ENCODE measurements around the gene UIMC1. TPM values are rescaled to one million over a fixed set of nuclear protein-coding genes. Genes with fewer than 3 reads are reported as not detected.

The UIMC1 gene
- total RNA-seq, 1 experiment from 2014 or later: 38.4 TPM

DNA sequence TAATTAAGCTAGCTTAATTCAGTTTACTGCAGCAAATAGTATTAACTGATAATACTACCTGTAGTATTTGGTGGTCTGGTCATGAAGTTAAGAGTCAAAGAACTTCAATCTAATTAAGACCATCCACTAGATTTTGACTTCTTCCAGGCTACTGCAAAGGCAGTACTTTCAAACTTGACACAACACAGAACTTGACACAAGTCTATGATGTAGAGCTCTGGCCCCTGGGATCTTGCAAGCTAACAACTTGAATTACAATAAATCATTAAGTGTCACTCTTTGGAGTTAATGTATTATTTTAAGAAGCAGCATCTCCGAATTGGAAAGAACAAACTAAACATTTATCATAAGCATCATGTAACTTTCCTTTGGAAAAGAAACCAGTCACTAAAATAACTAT, 40.9 kb downstream of the UIMC1 start:
- H3K27ac ChIP-seq (ENCODE audit: low read depth, low read length): no peak overlapping the region
- peaks cover 10% of the 10 kb centered on the region for H4K20me1 ChIP-seq (ENCODE audit: insufficient read depth)
- H3K4me3 ChIP-seq (replicated peaks in 1 of 2; ENCODE audit: low read depth in 1 of 2, low read length in 2 of 2): no peak overlapping the region
- no peak overlapping the region for H3K4me2 ChIP-seq (ENCODE audit: low read length)
- intact Hi-C loops (cut with micrococcal nuclease): no loop called here
- TF ChIP-seq ELF1 (IDR thresholded peaks at IDR 0.05; ENCODE audit: borderline replicate concordance, low read depth) (no peak), CBX3 (IDR thresholded peaks at IDR 0.05; ENCODE audit: low read depth) (no peak), CEBPB (IDR thresholded peaks at IDR 0.05; ENCODE audit: low read depth) (no peak), YY1 (IDR thresholded peaks at IDR 0.05; ENCODE audit: extremely low read depth, insufficient replicate concordance, low read depth, low read length) (no peak), SP1 (IDR thresholded peaks at IDR 0.05; ENCODE audit: low read depth) (no peak), SRF (IDR thresholded peaks at IDR 0.05; ENCODE audit: low read depth) (no peak), POLR2AphosphoS5 (IDR thresholded peaks at IDR 0.05; ENCODE audit: low read depth, low read length) (no peak), RAD21 (IDR thresholded peaks at IDR 0.05; ENCODE audit: low read depth) (no peak), JUND (IDR thresholded peaks at IDR 0.05) (no peak), SIN3A (IDR thresholded peaks at IDR 0.05; ENCODE audit: low read depth) (no peak), TCF7L2 (IDR thresholded peaks at IDR 0.05; ENCODE audit: borderline replicate concordance, extremely low read depth, insufficient read depth, insufficient read length) (no peak), POLR2A (IDR thresholded peaks at IDR 0.05; ENCODE audit: borderline replicate concordance, extremely low read depth, insufficient read depth, insufficient read length) (no peak), EZH2phosphoT487 (IDR thresholded peaks at IDR 0.05; ENCODE audit: borderline replicate concordance) (no peak)
- TF ChIP-seq, protein P1, sequence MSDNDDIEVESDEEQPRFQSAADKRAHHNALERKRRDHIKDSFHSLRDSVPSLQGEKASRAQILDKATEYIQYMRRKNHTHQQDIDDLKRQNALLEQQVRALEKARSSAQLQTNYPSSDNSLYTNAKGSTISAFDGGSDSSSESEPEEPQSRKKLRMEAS (IDR thresholded peaks at IDR 0.05): no peak
- TF ChIP-seq, protein P2, sequence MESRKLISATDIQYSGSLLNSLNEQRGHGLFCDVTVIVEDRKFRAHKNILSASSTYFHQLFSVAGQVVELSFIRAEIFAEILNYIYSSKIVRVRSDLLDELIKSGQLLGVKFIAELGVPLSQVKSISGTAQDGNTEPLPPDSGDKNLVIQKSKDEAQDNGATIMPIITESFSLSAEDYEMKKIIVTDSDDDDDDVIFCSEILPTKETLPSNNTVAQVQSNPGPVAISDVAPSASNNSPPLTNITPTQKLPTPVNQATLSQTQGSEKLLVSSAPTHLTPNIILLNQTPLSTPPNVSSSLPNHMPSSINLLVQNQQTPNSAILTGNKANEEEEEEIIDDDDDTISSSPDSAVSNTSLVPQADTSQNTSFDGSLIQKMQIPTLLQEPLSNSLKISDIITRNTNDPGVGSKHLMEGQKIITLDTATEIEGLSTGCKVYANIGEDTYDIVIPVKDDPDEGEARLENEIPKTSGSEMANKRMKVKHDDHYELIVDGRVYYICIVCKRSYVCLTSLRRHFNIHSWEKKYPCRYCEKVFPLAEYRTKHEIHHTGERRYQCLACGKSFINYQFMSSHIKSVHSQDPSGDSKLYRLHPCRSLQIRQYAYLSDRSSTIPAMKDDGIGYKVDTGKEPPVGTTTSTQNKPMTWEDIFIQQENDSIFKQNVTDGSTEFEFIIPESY (IDR thresholded peaks at IDR 0.05; ENCODE audit: extremely low read depth, insufficient replicate concordance, low read length): no peak
- TF ChIP-seq, protein P3, sequence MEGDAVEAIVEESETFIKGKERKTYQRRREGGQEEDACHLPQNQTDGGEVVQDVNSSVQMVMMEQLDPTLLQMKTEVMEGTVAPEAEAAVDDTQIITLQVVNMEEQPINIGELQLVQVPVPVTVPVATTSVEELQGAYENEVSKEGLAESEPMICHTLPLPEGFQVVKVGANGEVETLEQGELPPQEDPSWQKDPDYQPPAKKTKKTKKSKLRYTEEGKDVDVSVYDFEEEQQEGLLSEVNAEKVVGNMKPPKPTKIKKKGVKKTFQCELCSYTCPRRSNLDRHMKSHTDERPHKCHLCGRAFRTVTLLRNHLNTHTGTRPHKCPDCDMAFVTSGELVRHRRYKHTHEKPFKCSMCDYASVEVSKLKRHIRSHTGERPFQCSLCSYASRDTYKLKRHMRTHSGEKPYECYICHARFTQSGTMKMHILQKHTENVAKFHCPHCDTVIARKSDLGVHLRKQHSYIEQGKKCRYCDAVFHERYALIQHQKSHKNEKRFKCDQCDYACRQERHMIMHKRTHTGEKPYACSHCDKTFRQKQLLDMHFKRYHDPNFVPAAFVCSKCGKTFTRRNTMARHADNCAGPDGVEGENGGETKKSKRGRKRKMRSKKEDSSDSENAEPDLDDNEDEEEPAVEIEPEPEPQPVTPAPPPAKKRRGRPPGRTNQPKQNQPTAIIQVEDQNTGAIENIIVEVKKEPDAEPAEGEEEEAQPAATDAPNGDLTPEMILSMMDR (IDR thresholded peaks at IDR 0.05 in 2 of 3, conservative IDR thresholded peaks at IDR 0.05 in 1 of 3; ENCODE audit: borderline replicate concordance in 1 of 3, insufficient read depth in 1 of 3, low read depth in 2 of 3, low read length in 2 of 3): no peak
- ATAC-seq (no peak), DNase-seq (ENCODE audit: low read depth, low spot score) (no peak)
- H3K9me2 ChIP-seq (ENCODE audit: insufficient read depth): no peaks in the 10 kb centered on the region
- H3K36me3 ChIP-seq (ENCODE audit: control insufficient read depth in 1 of 2, insufficient read depth in 2 of 2, low read length in 2 of 2): peaks cover 17 to 34% of the 10 kb centered on the region in 2 experiments; a peak in 3 of 4 replicates
- H3K4me1 ChIP-seq (ENCODE audit: control insufficient read depth in 1 of 2, insufficient read depth in 2 of 2, low read length in 2 of 2): no peaks in the 10 kb centered on the region
- ChIA-PET RAD21 (ENCODE audit: low non-redundant PET in 1 of 2, low total read pairs in 2 of 2, uncharacterized antibody in 2 of 2, unreplicated experiment in 2 of 2) (no interaction called here), CTCF (interaction anchor here (1.2 to 1.5 kb wide), 2 partner anchors 305 to 306 kb away, joined by 3 to 7 read pairs; no protein-coding TSS in a partner anchor), POLR2A (no interaction called here)
- H3K9ac ChIP-seq (ENCODE audit: low read length): no peak overlapping the region
- H3K79me2 ChIP-seq (ENCODE audit: insufficient read depth, low read length): peaks cover 24% of the 10 kb centered on the region
- no peaks in the 10 kb centered on the region for H3K9me3 ChIP-seq (ENCODE audit: control insufficient read depth in 1 of 2, insufficient read depth in 1 of 2, low read depth in 1 of 2, low read length in 2 of 2)
- BruUV-seq (replicated peaks): no TSS peak
- no peak overlapping the region for H2AFZ ChIP-seq (ENCODE audit: low read depth, low read length, poor library complexity, severe bottlenecking)
- H3K27me3 ChIP-seq (ENCODE audit: insufficient read depth, low read length): no peaks in the 10 kb centered on the region

All from HCT116 (cell line).